NCI-H748 treated with DMSO at 0.1 percent for 48 hours (cell line): Measurements from ENCODE around the gene SYPL1.
A peak's percentile ranks its signal among the peaks of the same experiment; 100 is the strongest.

ENCODE experiments used
- DNase-seq: peaks from one replicate; lab custom pipeline; 2025; lab: John Stamatoyannopoulos, UW

Gene SYPL1

DNA sequence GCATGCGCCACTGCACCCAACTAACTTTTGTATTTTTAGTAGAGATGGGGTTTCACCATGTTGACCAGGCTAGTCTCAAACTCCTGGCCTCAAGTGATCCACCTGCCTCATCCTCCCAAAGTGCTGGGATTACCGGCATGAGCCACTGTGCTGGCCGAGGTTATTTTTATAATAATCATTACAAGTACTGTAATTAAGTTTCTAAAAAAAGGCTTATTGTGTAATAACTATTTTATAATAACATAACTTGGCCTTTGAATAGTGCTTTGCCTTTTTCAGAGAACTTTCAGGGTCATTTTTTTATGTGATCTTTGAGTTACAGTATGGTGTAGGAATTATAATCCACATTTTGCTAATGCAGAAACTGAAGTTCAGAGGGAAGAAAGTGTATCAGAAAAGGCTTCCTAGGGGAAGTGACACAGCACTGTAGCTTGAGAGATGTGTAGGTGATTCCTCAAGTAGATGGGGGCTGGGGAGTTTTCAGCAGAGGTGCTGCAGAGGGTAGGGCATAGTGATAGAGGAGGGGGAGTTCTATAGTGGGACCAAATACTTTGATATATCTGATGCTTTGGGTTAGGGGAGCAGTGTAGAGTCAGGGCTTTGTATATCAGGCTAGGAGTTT, 9.2 kb upstream of the SYPL1 start:
- no peak for DNase-seq

GRCh38 chr7:106120500-106120899, 8.4 kb upstream of the SYPL1 start:
- no peak for DNase-seq

GRCh38 chr7:106119719-106120118, 7.6 kb upstream of the SYPL1 start:
- no peak for DNase-seq

GRCh38 chr7:106117786-106118544, 5.9 kb upstream of the SYPL1 start:
- no peak for DNase-seq

DNA sequence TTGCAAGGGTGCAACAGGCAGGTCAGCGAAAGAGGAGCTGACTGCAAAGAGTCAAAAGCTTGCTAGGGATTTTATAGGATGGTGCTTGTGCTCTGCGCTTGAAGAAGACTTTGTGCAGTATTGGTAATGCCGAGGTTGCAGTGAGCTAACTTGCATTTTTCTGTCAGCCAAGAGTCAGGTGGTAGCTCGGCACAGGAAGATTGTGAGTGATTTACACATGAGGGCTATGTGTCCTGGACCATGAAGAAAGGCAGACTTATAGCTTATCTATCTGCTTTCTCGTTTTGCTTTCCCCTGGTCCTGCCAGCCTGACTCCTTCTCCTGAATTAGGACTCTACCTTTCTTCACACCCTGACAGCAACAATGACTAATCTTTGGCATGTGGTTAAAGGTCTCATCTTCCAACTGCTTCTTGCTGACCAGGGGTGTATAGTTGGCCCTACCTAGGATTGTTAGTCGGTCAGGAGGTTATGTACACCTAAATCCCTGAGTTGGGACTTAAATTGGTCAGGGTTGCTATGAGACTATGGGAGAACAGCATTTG, 4.1 kb upstream of the SYPL1 start:
- no peak for DNase-seq

DNA sequence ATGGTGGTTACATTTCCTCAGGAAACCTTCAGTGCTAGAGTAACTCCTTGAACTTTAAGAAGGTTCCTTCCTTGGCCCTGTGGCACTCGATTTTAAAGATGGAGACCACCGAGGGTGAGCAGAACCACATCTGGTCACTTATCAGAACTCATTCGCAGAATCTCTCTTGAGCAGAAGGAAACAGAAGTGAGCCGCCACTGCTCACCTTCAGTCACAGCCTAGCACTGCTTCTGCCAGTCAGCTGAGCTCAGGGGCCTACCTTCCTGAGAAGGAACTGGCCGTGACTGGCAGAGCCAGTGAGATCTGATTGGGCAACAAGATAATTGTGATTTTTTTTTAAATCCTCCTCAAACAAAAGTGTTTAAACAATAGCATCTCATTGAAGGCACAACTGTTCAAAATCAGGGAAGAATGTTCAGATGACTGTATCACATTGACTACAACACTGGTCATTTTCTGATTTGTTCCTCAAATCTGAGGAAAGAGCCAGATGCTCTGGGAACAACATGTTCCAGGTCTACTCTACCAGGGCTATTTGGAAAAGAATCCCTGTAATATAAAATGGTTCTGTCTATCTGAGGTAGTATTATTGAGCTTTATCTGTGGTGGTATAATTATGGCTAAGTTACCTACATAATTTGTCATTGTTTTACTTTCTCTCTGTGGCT, 2.7 kb upstream of the SYPL1 start:
- no peak for DNase-seq

GRCh38 chr7:106112972-106113421, 885 bp upstream of the SYPL1 start:
- DNase-seq = no peak

- DNase-seq = no peak
These were observed 426 bp downstream of the SYPL1 start for GRCh38 chr7:106111655-106112117.

DNA sequence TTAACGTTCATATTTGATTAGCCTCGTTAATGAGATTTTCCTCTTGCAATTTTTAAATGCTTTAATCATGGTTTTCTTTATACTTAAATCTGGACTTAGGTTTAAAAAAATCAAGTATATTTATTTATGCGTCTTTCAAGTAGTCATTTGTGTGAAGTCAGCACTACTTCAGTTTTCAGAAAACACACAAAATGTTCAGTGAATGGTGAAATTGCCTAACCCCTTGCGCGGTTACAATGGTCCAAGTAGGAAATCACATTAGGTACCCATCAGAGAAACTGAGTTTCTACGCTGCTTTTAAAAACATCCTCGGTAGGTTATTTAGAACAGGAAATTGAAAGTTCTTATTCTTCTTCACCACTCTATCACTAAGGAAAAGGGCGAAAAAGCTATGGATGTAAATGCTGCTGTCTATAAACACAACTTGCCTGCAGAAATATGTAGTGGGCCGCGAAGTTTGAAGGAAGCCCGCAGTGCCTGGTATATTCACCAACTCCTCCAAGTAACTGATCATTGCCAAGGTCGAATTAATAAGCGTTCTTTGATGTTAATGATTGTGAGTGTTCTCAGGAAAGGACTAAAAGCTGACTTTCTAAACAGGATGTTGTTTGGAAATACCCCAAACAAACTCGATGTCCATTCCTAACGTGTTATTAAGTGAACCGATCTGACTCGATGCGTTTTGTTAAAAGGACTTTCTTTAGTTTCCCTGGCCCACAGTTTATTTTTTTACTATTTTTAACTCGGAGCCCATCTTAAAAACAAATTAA, 1.0 kb downstream of the SYPL1 start:
- DNase-seq = peak; percentile 39

DNA sequence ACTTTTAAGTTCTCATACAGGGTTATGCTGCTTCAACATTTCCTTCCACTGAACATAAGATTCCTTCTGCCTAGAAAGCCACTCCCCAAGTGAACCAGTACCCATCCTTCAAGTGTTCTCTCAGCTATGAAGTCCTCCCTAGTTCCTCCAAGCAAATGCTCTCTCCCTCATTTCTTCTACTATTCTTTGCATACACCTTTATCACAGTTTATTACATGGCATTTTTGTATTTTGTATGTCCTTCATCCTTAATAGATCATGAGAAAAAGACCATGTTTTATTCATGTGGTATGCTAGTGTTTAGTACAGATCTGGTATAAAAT, 1.9 kb downstream of the SYPL1 start:
- no peak for DNase-seq

GRCh38 chr7:106109521-106110237, 2.4 kb downstream of the SYPL1 start:
- DNase-seq = no peak

DNA sequence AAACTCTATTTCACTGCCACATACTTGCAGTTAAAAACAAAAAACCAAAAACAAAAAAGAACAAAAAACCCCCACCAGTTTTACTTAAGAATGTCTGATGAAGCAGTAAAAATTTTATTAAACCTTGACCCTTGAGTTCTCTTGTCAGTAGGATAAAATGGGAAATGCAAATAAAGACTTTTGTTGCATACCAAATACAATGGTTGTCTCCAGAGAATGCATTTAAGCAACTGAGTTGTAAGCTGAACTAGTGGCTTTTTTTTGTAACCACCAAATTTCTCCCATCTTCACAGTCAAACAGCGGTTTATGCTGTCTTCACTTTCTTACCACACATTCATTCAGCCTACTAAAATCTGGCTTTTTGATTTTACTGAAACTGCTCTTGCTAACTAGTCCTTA, 3.1 kb downstream of the SYPL1 start:
- DNase-seq = no peak

DNA sequence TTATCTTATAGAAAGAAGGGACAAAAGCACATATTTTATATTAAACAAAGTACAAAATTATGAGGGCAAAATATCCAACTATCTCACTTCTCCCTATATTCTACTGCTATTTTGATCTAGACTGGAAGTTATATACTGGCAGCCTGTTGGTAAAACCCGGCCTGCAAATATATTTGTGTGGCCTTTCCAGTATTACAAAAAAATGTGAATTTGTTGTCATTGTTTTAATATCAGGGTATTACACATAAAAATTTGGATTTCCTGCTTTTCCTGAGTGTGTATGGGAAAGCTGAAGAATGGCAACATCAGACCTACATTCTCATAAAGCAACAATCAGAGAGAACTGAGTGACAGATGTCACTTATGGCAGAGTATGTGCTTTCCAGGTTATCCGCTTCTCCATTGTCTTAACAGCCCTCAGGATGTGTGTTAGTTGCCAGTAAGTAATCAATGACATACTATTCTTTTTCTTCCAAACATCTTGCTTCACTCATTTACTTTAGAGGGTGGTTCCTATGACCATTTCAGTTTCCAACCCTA, 7.3 kb downstream of the SYPL1 start:
- DNase-seq = no peak

DNA sequence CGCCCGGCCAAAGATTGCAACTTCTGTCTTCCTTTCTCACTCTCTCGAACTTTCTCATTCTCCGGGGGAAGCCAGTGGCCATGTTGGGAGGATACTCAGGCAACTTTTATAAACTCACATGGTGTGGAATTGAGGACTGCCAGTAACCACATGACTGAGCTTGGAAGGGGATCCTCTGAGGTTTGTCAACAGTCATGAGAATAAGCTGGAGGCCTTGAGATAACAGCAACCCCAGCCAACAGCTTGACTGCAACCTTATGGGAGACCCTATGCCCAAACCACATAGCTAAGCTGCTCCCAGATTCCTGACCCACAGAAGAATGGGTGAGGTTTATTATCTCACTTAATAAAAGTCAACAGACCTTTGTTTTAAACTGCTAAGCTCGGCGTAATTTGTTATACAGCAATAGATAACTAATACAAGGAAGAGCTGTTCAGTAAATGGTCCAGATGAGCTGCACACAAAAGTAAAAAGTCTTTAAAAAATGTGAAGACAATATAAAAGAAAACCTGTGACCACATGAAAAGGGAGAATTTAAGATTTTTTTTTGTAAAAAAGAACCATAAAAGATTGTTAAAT, 9.6 kb downstream of the SYPL1 start:
- no peak for DNase-seq

DNA sequence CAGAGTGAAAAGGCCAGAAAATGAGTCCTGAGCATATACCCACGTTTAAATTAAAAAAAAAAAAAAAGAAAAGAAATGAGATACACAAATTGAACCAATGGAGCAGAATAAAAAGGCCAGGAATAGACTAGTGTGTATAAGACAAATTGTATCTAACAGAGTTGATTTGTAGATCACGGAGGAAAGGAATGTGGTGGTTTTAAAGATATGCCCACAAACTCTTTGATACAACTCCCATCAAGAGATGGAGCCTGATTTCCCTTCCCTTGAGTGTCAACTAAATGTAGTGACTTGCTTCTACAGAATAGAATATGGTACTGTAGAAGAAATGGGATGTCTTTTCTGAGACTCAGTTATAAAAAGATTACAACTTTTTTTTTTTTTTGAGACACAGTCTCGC, 10.4 kb downstream of the SYPL1 start:
- no peak for DNase-seq

GRCh38 chr7:106100863-106101629, 11.1 kb downstream of the SYPL1 start:
- no peak for DNase-seq

DNA sequence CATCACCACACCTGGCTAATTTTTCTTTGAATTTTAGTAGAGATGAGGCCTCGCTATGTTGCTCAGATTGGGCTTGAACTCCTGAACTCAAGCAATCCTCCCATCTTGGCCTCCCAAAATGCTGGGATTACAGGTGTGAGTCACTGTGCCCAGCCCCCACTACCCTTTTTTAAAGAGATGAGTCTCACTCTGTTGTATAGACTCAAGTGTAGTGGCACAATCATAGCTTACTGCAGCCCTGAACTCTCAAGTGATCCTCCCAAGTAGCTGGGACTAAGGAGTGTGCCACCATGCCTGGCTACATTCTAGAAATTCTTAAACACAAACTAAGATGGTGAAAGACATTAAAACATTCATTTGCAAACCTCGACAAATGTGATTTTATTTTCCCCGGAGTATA, 12.6 kb downstream of the SYPL1 start:
- DNase-seq = no peak

DNA sequence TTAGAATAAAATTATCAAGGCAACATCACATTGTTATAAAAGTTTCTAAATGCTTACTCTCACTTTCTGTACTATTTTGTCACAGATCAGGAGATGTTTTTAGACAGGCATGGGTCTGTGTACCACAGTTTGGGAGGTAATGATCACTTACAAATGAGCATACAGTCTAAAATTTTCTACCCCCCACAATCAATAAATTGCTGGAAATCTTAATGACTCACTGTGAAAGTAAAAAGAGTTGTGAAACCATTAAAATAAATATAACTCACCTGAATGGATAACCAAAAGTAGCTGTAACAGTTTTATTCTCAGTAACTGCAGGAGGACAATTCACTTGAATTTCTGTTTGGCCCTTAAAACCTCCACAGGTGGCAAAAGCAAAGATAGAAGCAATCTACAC, 13.2 kb downstream of the SYPL1 start:
- no peak for DNase-seq

DNA sequence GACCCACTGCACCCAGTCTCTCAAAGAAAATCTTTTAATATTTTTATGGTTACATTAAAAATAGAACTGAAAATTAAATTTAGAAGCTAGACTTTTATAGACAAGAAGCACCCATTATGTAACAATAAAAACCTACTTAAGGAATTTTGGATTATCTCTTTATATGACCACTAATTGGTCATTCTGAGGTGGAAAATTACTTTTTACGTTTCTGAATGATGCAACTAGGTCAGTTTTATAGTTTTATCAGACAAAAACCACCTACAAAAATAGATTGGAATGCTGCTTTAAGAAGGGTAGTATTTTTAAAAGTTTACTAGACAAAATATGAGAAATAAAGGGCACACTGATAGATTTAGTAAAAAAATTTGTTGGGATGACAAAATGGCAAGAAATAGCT, 16.5 kb downstream of the SYPL1 start:
- no peak for DNase-seq

GRCh38 chr7:106094780-106095179, 17.3 kb downstream of the SYPL1 start:
- no peak for DNase-seq
